Testis (tissue), 3 donors: ENCODE measurements around the gene SIGLEC11. TPM values are rescaled to one million over a fixed set of nuclear protein-coding genes. Genes with fewer than 3 reads are reported as not detected.

ENCODE experiments used
- DNase-seq: peaks from one replicate; pipeline ENCODE4 v3.0.0-alpha.2; 2019
- H3K27ac ChIP-seq, 2 donors: fragments of 200-600 bp; sonication (generic); one replicate each; pipeline ENCODE4 v1.5.1; 2019
- H3K27me3 ChIP-seq: fragments of 200-600 bp; sonication (generic); one replicate; pipeline ENCODE4 v1.5.1; 2019
- H3K36me3 ChIP-seq: fragments of 200-600 bp; sonication (generic); one replicate; pipeline ENCODE4 v1.5.1; 2017; ENCODE audit warnings: low read depth; ENCODE audit errors: missing control alignments
- H3K4me1 ChIP-seq: fragments of 200-600 bp; sonication (generic); one replicate; pipeline ENCODE4 v1.5.1; 2019
- H3K4me3 ChIP-seq, 2 donors: fragments of 200-600 bp; sonication (generic); one replicate each; pipeline ENCODE4 v1.5.1; 2017 to 2019
- H3K9me3 ChIP-seq: fragments of 200-600 bp; sonication (generic); one replicate; pipeline ENCODE4 v1.5.1; 2017
- CTCF ChIP-seq, 3 experiments: fragments of 450-650 bp in 2 of 3; fragments of 200-600 bp in 1 of 3; sonication (generic) in 1 of 3; IDR thresholded peaks; one replicate each; pipeline ENCODE4 v1.5.1; 2016 to 2019; ENCODE audit warnings: antibody characterized with exemption in 3 of 3, mild to moderate bottlenecking in 2 of 3, moderate library complexity in 1 of 3
- POLR2A ChIP-seq: fragments of 450-650 bp; IDR thresholded peaks from one replicate; pipeline ENCODE4 v1.6.1; 2017; ENCODE audit warnings: antibody characterized with exemption, mild to moderate bottlenecking, moderate library complexity
- WGBS, 2 donors: methylation state at CpG; one replicate each; pipeline ENCODE4 v1.1.5; 2018; 5-methylcytosine and 5-hydroxymethylcytosine counted together
- intact Hi-C: fragments of 100-400 bp; cut with DNase I; formaldehyde crosslinking; loops from one replicate; pipeline ENCODE4 v1.15.1; 2023; ENCODE audit warnings: low total_unique reads
- polyA plus RNA-seq: library from polyadenylated mRNA; stranded (reverse); fragments of 350-450 nt; fragmentation: Illumina TruSeq; extraction: RNeasy Lipid Tissue Mini Kit (QIAGEN cat#74804); gene quantifications from one replicate; pipeline ENCODE4 v1.2.3, GENCODE V29; 2014; ENCODE audit warnings: low read depth, low replicate concordance; ENCODE audit not compliant: insufficient read depth
- total RNA-seq, 2 donors: library from RNA; depleted of rRNA; stranded (reverse); fragments of >200 nt; gene quantifications; one replicate each; pipeline ENCODE4 v1.2.3, GENCODE V29; 2016

The SIGLEC11 gene
- total and polyA plus RNA-seq, 3 donors from 2014 or later, result 5.8 to 8.5 (median 6.0) TPM

- no peak overlapping the region for H3K27ac ChIP-seq
- no peak for TF ChIP-seq CTCF (IDR thresholded peaks at IDR 0.05)
- TF ChIP-seq POLR2A, result no peak
- WGBS, 2 donors, result 53 to 57% methylated on average over 10 of the region's 10 CpGs
- no peak overlapping the region for H3K4me3 ChIP-seq
- no peaks in the 10 kb centered on the region for H3K27me3 ChIP-seq
- H3K9me3 ChIP-seq, result no peaks in the 10 kb centered on the region
- H3K36me3 ChIP-seq, result no peaks in the 10 kb centered on the region
- intact Hi-C loops, result no loop called here
- DNase-seq, result no peak
- H3K4me1 ChIP-seq, result peaks cover 30% of the 10 kb centered on the region
Measured at GRCh38 chr19:49957262-49957915, 3.6 kb downstream of the SIGLEC11 start.

GRCh38 chr19:49956115-49956495, 4.9 kb downstream of the SIGLEC11 start:
- no peaks in the 10 kb centered on the region for H3K27me3 ChIP-seq
- peak overlapping the region in 1 of 2 donors; percentile 65 for H3K27ac ChIP-seq
- H3K4me1 ChIP-seq, result peaks cover 35% of the 10 kb centered on the region
- WGBS, 2 donors, result 27 to 44% methylated on average over 9 of the region's 9 CpGs
- H3K36me3 ChIP-seq, result no peaks in the 10 kb centered on the region
- DNase-seq, result no peak
- intact Hi-C loops, result no loop called here
- H3K4me3 ChIP-seq, result no peak overlapping the region
- no peaks in the 10 kb centered on the region for H3K9me3 ChIP-seq
- no peak for TF ChIP-seq CTCF (IDR thresholded peaks at IDR 0.05)
- TF ChIP-seq POLR2A, result no peak

GRCh38 chr19:49954933-49955332, 6.0 kb downstream of the SIGLEC11 start:
- Histone ChIP-seq H3K4me1 (peaks cover 35% of the 10 kb centered on the region), H3K36me3 (no peaks in the 10 kb centered on the region), H3K27ac (peak overlapping the region in 1 of 2 donors; percentile 25), H3K27me3 (no peaks in the 10 kb centered on the region), H3K9me3 (no peaks in the 10 kb centered on the region), H3K4me3 (no peak overlapping the region)
- no peak for TF ChIP-seq POLR2A
- TF ChIP-seq CTCF (IDR thresholded peaks at IDR 0.05), result no peak
- DNase-seq, result no peak
- 32 to 38% methylated on average over 11 of the region's 11 CpGs for WGBS, 2 donors
- intact Hi-C loops, result no loop called here

GRCh38 chr19:49954092-49954829, 6.7 kb downstream of the SIGLEC11 start:
- peaks cover 35% of the 10 kb centered on the region for H3K4me1 ChIP-seq
- no peak overlapping the region for H3K4me3 ChIP-seq
- DNase-seq, result peak; percentile 36
- peak overlapping the region; percentile 21 to 60 for H3K27ac ChIP-seq
- no peaks in the 10 kb centered on the region for H3K36me3 ChIP-seq
- H3K27me3 ChIP-seq, result no peaks in the 10 kb centered on the region
- TF ChIP-seq CTCF (IDR thresholded peaks at IDR 0.05) (no peak), POLR2A (no peak)
- whole genome bisulfite sequencing, 2 donors, result 21 to 32% methylated on average over 12 of the region's 12 CpGs
- intact Hi-C loops, result no loop called here
- no peaks in the 10 kb centered on the region for H3K9me3 ChIP-seq
